Central memory CD8-positive, alpha-beta T cell (primary cell): ENCODE data around the gene CAPN15.

ENCODE experiments used
- ATAC-seq: fragments of 150-1000 bp; cut with Tn5 transposase; replicated peaks from 2 replicates; pipeline ENCODE4 v1.10.0; 2022; ENCODE audit warnings: mild to moderate bottlenecking, moderate FRiP score, moderate number of reproducible peaks; ENCODE audit not compliant: poor library complexity, severe bottlenecking; ENCODE audit errors: extremely low read depth
- DNase-seq, 2 donors: peaks; one replicate each; pipeline ENCODE4 v3.0.0; 2021; ENCODE audit warnings: low spot score in 2 of 2
- H3K27ac Mint-ChIP-seq: one replicate; pipeline ENCODE4 v1.8.0; 2022; ENCODE audit warnings: low read depth, mild to moderate bottlenecking, moderate library complexity, mixed read lengths
- H3K27me3 Mint-ChIP-seq: one replicate; pipeline ENCODE4 v1.8.0; 2022; ENCODE audit warnings: mixed read lengths
- H3K36me3 Mint-ChIP-seq: one replicate; pipeline ENCODE4 v1.8.0; 2022; ENCODE audit warnings: mild to moderate bottlenecking, moderate library complexity, mixed read lengths; ENCODE audit not compliant: insufficient read depth
- H3K4me1 Mint-ChIP-seq: one replicate; pipeline ENCODE4 v1.8.0; 2022; ENCODE audit warnings: mixed read lengths
- H3K4me3 Mint-ChIP-seq: one replicate; pipeline ENCODE4 v1.8.0; 2022; ENCODE audit warnings: mild to moderate bottlenecking, moderate library complexity, mixed read lengths
- H3K9me3 Mint-ChIP-seq: one replicate; pipeline ENCODE4 v1.8.0; 2022; ENCODE audit warnings: mixed read lengths

The CAPN15 gene

GRCh38 chr16:588889-589657 lies 61.6 kb downstream of the CAPN15 start:
- peak; percentile 70 for ATAC-seq
- H3K9me3 Mint-ChIP-seq = no peaks in the 10 kb centered on the region
- H3K27ac Mint-ChIP-seq = peak overlapping the region; percentile 92
- H3K4me1 Mint-ChIP-seq = peaks cover 36% of the 10 kb centered on the region
- H3K4me3 Mint-ChIP-seq = peak overlapping the region; percentile 90
- peaks cover 21% of the 10 kb centered on the region for H3K36me3 Mint-ChIP-seq
- H3K27me3 Mint-ChIP-seq = no peaks in the 10 kb centered on the region
- DNase-seq = peak; percentile 99

- ATAC-seq (peak; percentile 86), DNase-seq (peak; percentile 98 to 99)
- Mint-ChIP-seq H3K27ac (peak within 1 kb of the TSS; percentile 92), H3K36me3 (peaks cover 25% of the 10 kb centered on the region), H3K4me1 (peaks cover 42% of the 10 kb centered on the region), H3K9me3 (no peaks in the 10 kb centered on the region), H3K27me3 (no peaks in the 10 kb centered on the region), H3K4me3 (peak within 1 kb of the TSS; percentile 90)
Measured at GRCh38 chr16:589658-590187, 62.2 kb downstream of the CAPN15 start, which contains the start of gene RAB40C. RAB40C (plus strand) TSS chr16:590066; CDS start chr16:590292, 226 bp downstream.

GRCh38 chr16:590188-590814 lies 62.8 kb downstream of the CAPN15 start:
- Mint-ChIP-seq H3K4me1 (peaks cover 45% of the 10 kb centered on the region), H3K9me3 (no peaks in the 10 kb centered on the region), H3K27ac (peak overlapping the region; percentile 92), H3K4me3 (peak overlapping the region; percentile 90), H3K27me3 (no peaks in the 10 kb centered on the region), H3K36me3 (peaks cover 25% of the 10 kb centered on the region)
- DNase-seq (peak in 1 of 2 donors; percentile 28), ATAC-seq (no peak)

GRCh38 chr16:590815-591200 lies 63.3 kb downstream of the CAPN15 start:
- Mint-ChIP-seq H3K4me3 (peak overlapping the region; percentile 90), H3K4me1 (peaks cover 47% of the 10 kb centered on the region), H3K9me3 (no peaks in the 10 kb centered on the region), H3K36me3 (peaks cover 25% of the 10 kb centered on the region), H3K27me3 (no peaks in the 10 kb centered on the region), H3K27ac (peak overlapping the region; percentile 81)
- DNase-seq = no peak
- no peak for ATAC-seq

GRCh38 chr16:591231-591630 lies 63.7 kb downstream of the CAPN15 start:
- ATAC-seq (no peak), DNase-seq (no peak)
- peaks cover 27% of the 10 kb centered on the region for H3K36me3 Mint-ChIP-seq
- peak overlapping the region; percentile 81 for H3K27ac Mint-ChIP-seq
- H3K4me3 Mint-ChIP-seq = peak overlapping the region; percentile 90
- H3K4me1 Mint-ChIP-seq = peaks cover 51% of the 10 kb centered on the region
- H3K27me3 Mint-ChIP-seq = no peaks in the 10 kb centered on the region
- H3K9me3 Mint-ChIP-seq = no peaks in the 10 kb centered on the region

GRCh38 chr16:591892-592517 lies 64.5 kb downstream of the CAPN15 start:
- peak overlapping the region; percentile 90 for H3K4me3 Mint-ChIP-seq
- no peaks in the 10 kb centered on the region for H3K27me3 Mint-ChIP-seq
- no peaks in the 10 kb centered on the region for H3K9me3 Mint-ChIP-seq
- DNase-seq (no peak), ATAC-seq (no peak)
- no peak overlapping the region for H3K27ac Mint-ChIP-seq
- peaks cover 27% of the 10 kb centered on the region for H3K36me3 Mint-ChIP-seq
- peaks cover 59% of the 10 kb centered on the region for H3K4me1 Mint-ChIP-seq

- H3K27ac Mint-ChIP-seq = no peak overlapping the region
- H3K27me3 Mint-ChIP-seq = no peaks in the 10 kb centered on the region
- H3K36me3 Mint-ChIP-seq = peaks cover 25% of the 10 kb centered on the region
- no peak for ATAC-seq
- H3K4me3 Mint-ChIP-seq = no peak overlapping the region
- H3K4me1 Mint-ChIP-seq = peaks cover 60% of the 10 kb centered on the region
- no peak for DNase-seq
- no peaks in the 10 kb centered on the region for H3K9me3 Mint-ChIP-seq
Measured at GRCh38 chr16:592518-593306, 65.2 kb downstream of the CAPN15 start.

GRCh38 chr16:593406-593805 lies 65.9 kb downstream of the CAPN15 start:
- Mint-ChIP-seq H3K4me1 (peaks cover 56% of the 10 kb centered on the region), H3K27ac (no peak overlapping the region), H3K27me3 (no peaks in the 10 kb centered on the region), H3K4me3 (no peak overlapping the region), H3K9me3 (no peaks in the 10 kb centered on the region), H3K36me3 (peaks cover 21% of the 10 kb centered on the region)
- no peak for DNase-seq
- ATAC-seq = no peak

- ATAC-seq (no peak), DNase-seq (no peak)
- H3K4me1 Mint-ChIP-seq = peaks cover 53% of the 10 kb centered on the region
- no peaks in the 10 kb centered on the region for H3K9me3 Mint-ChIP-seq
- no peaks in the 10 kb centered on the region for H3K27me3 Mint-ChIP-seq
- H3K27ac Mint-ChIP-seq = no peak overlapping the region
- peaks cover 18% of the 10 kb centered on the region for H3K36me3 Mint-ChIP-seq
- no peak overlapping the region for H3K4me3 Mint-ChIP-seq
Measured at GRCh38 chr16:593807-594206, 66.3 kb downstream of the CAPN15 start.

GRCh38 chr16:595094-595528 lies 67.6 kb downstream of the CAPN15 start:
- H3K9me3 Mint-ChIP-seq = no peaks in the 10 kb centered on the region
- no peak overlapping the region for H3K4me3 Mint-ChIP-seq
- ATAC-seq = no peak
- H3K36me3 Mint-ChIP-seq = peaks cover 11% of the 10 kb centered on the region
- no peak for DNase-seq
- no peak overlapping the region for H3K27ac Mint-ChIP-seq
- no peaks in the 10 kb centered on the region for H3K27me3 Mint-ChIP-seq
- H3K4me1 Mint-ChIP-seq = peaks cover 53% of the 10 kb centered on the region

- H3K27ac Mint-ChIP-seq = peak overlapping the region; percentile 83
- H3K4me1 Mint-ChIP-seq = peaks cover 45% of the 10 kb centered on the region
- ATAC-seq (no peak), DNase-seq (no peak)
- H3K4me3 Mint-ChIP-seq = no peak overlapping the region
- H3K27me3 Mint-ChIP-seq = no peaks in the 10 kb centered on the region
- no peaks in the 10 kb centered on the region for H3K9me3 Mint-ChIP-seq
- peaks cover 12% of the 10 kb centered on the region for H3K36me3 Mint-ChIP-seq
Measured at GRCh38 chr16:595942-596735, 68.6 kb downstream of the CAPN15 start.
